ENCODE results near the gene LIMS2.
A peak's percentile ranks its signal among the peaks of the same experiment; 100 is the strongest.

LIMS2 gene

DNA sequence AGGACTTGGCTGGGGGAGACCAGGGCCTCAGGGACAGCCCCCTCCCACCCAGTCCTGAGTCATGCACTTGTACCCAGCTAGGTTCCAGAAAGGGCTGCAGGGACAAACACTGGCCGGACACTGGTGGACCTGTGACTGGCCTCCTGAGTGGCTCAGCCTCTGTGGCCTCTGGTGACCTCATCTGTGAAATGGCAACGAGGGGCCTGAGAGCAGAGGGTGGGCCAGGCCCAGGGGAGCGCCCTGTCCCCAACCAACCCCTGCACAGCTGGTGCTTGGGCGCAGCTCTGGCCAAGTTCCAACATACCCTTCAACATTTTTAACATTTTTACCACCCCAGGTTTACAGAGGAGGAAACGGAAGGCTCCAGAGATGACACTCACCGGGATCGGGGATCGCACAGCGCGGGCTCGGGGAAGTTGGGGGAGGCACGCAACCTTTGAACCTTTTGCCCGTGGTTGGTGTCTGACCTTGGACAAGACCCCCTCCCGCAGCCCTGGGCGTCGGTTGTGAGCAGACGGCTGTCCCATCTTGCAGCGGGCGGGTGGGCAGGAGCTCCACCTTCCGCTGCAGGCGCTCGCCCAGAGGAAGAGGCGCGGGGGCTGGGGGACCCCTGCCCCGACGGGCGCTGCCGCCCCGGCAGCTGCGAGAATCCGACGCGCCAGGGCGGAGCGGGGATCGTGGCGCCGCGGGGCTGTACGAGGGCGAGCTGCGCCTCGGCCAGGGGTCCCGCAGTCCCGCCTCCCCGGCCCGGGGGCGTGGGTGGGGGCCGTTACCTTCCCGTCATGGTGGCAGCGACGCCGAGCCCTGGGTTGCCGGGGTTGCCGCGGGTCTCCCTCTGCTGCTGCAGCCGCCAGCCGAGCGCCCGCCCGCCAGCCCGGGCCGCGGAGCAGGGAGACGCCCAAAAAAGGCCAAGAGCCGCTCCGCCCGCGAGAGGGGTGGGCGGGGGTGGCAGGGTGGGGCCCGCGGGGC is 805 bp downstream of the LIMS2 start:
- DNase-seq = peak in 1 of 5 experiments; percentile 25

DNA sequence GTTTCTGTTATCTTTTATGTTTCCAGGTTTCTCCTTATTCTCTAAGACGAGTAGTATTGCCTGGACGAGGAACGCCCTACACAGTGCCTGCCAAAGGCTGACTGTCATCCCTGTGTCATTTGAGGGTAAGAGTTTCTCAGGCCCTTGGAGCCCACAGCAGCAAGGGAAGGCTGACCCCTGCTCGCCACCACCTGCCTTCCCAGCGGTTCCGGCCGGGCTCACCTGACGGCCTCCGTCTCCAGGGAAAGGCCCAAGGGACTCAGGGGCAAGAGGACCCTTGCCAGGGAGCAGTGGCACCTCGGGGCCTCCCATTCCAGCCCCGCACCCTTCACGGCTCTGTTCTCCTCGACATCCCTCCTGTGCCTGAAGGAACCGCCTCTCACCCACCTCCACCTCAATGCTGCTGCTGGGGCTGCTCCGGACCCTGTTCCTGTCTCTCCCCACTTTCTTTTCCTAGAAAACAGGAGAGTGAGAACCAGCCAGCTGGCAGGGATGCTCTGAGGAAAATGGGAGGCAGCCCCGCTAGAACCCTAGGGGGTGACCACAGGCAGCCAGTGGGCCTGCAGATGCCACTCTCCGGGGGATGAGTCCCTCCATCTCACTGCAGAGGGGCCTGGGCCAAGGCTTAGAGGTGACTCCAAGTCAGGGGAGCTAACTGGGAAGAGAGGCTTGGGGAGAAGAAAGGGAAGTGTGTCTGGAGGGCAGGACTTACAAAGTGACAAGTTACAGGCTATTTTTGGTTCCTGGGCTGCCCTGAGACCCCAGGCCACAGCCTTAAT is 1.9 kb downstream of the LIMS2 start:
- DNase-seq = no peak

DNA sequence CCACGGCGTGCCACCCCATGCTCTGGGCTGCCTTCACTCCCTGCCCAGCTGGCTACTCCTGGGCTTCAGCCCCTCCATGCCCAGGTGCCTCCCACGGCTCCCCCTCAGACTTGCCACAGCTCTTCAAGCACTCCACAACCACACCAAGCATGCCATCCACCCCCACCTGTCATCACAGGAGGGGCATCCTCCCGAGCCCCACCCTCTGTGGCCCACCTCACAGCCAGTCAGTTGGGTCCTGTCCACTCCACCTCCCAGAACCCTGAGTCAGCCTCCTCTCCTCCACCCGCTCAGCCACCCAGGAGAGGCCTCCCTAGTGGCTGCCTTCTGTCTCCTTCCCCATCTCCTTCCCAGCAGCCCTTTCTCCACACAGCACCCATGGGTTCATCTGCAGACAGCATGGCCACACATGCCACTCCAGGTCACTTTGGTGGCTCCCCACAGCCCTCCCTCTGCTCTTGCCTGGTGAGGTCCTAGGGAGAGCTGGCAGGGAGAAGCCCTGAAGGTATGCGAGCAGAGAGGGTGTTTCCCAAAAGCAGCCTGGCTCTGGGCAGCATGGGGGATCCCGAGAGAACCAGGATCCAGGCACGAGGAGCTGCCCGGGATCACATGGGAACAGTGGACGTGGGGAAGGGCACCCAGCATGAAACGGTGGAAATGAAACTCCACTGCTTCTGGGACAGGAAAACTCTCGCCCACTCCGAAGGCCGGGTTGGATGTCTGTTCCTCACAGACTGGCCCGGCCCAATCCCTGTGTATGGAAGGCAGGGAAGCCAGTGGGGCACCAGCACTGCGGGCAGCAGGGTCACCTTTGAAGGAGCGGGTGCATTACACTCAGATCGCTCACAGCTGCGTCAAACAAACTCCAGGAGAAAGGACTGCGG is 2.7 kb downstream of the LIMS2 start:
- no peak for DNase-seq

DNA sequence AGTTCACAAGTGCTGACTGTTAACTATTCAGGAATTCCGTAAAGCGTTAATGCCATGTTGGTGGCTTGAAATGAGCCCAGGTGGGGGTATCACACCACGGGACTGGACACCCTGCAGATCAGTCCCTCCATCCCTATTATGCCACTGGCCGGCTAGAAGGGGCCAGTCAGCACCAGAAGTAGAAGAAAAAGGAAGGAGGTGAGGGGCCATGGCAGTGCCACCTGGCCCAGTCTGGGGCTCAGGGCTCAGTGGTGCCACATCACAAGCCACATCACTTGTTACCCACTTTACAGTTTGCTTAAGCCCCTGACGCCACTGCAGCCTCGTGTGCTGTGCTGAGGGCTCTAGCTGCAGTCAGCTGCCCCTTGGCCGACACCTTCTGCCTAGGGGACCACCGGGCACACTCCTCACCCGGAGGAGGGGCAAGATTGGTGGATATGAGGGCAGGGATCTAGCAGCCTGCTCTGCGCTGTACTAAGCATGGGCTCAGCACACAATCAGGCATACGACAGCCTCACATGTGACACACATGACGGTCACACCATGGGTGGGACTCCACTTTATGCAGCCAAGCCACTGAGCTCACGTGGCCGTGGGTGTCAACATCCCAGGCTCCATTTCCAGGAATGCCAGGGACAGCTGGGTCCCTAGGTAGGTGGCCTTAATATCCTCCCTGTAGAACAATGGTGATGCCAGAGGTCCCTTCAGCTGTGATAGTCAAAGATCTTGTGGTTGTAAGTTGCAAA is 3.6 kb downstream of the LIMS2 start:
- no peak for DNase-seq

DNA sequence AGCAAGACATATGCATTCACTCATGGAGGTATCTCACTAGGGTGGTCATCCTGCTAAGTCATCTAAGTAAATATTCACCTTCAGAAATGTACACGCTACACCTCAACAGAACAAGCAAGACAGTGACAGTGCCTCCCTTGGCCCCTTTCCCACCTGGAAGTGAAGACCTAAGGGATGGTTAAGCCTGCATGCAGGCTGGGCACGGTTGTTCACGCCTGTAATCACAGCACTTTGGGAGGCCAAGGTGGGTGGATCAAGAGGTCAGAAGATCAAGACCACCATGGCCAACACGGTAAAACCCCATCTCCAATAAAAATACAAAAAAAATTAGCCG is 4.4 kb downstream of the LIMS2 start:
- no peak for DNase-seq

DNA sequence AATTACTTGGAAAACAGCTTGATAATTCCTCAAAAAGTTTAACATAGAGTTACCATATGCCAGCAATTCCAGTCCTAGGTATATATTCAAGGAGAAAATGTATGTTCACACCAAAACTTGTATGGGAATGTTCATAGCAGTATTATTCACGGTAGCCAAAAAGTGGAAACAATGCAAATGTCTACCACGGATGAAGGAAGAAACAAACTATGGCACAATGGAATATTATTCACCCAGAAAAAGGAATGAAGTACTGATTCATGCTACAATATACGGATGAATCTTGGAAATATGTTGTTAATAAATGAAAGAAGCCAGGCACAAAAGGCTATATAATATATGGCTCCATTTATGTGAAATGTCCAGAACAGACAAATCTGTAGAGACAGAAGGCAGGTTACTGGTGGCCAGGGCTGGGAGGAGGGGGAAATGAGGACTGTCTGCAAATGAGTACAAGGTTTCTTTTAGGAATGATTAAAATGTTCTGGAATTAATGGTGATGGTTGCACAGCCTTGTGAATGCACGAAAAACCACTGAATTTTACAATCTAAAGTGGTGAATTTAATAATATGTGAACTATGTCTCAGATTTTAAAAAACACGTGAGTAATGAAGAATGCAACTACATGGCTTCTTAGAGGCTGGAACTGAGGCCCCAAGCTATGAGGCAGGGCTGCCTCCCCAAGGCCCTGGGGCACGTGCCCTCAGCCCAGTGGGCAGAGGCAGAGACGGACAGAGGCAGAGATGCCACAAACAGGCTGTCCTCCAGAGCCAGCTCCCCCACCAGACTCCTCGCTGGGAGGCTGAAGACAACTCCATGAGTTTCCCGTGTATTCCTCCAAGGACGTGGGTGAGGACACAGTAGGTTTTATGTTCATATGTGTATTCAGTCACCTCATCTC is 5.0 kb downstream of the LIMS2 start:
- DNase-seq = no peak

DNA sequence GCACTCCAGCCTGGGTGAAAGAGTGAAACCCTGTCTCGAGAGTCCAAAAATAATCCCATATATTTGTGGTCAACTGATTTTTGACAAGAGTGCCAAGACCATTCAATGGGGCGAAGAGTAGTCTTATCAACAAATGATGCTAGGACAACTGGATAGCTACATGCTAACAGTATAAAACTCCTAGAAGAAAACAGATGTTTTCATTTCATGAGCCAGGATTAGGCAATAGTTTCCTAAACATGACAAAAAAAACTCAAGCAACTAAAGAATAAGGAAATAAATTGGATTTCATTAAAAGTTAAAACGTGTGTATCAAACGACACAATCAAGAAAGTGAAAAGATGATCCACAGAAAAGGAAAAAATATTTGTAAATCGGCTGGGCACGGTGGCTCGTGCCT is 6.3 kb downstream of the LIMS2 start:
- no peak for DNase-seq

DNA sequence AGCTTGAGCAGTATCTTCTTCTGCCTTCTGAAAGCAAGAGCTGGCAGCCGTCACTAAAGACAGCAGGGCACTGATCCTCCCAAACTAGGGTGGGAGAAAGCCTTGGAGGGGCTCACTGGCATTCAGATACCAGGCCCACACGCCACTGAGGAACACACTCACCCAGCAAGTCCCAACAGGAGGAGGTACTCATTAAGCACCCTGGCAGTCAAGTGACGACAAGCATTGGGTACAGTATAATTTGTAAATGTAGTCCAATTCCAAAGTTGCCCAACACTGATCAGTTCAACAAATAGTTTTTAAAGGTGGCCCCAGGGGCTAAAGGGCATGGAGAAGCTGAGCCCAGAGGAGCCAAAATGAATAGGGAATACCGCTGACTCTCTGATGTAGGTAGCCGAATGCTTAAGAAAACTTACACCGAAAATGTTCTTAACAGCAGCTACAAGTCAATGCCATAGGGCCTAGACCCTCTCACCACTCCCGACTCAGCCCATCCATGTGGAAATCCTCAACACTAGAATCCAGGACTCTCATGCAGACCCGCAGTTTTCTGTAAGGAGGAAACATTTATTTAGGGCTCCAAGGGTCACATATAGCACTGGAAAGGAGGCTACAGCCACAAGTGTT is 9.9 kb downstream of the LIMS2 start:
- DNase-seq = no peak

DNA sequence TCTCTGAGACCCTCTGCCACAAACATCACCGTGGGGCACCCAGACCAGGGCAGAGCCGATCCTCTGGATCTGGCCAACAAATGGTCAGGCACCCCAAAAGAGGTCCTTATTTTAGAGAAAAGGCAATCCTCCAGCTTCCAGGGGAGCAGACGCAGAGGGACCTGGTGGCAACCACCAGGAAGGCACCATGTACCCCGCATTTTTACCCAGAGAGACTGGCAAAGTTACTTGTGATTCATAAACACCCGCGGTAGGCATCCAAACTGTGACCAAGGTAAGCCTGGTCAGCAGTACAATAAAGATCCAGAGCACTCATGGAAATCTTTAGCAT is 10.5 kb downstream of the LIMS2 start:
- no peak for DNase-seq

DNA sequence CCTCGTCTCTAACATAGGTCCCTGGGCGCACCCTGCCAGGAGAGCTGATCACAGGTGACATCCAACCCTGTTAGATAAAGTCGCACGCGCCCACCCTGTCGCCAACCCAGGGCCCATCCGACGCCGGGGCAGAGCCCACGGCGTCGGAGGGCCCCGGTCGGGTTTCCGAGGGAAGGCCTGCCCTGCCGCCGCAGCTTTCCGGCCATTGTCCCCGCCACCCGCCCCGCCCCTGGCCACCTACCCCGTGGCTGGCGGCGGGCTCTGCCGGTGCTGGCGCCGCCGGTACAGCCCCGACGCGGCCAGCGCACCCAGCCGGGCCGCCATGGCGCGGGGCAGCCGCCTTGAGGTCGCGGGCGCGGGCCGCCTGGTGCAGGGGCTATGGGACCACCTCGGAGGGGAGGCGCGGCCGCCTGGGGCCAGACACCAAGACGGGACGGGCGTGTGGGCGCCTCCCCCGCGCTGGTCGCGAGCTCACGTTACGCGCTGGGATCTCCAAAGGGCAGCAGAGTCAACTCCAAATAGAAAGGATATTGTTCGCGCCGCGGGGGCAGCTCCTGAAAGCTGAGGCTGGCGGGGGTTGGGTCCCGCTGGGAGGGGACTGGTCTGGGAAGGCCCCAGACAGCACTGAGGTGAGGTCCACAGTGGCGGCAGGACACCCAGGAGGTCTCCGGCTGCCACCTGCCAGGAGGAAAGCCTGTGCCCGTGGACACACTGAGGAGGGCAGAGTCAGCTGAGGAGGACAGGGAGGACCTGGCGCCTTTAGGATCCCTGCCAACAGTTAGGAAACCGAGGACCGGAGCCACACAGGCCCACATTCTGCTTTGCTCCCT is 11.1 kb downstream of the LIMS2 start:
- no peak for DNase-seq

DNA sequence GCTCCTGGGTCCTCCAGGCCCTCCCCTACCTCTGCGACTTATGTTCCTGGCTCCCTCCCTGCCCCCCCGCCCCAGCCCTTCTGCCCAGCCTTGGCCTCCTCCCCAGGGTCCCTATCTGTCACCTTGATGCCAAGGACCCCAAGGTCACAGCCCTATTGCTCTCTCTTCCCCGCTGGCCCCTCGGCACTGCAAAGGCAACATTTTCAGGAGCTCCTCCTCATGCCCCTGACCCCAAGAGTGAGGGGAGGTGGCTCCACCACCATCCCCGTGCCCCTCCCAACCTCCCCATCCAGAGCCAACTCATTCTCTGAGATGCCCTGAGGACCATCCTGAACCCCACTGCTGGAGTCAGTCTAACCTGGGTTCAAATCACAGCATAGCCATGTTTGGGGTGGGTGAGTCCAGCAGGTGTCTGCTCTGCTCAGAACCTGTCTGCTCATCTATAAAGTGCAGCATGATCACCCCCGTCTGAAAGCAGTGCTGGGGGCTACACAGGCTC is 11.7 kb downstream of the LIMS2 start:
- no peak for DNase-seq

DNA sequence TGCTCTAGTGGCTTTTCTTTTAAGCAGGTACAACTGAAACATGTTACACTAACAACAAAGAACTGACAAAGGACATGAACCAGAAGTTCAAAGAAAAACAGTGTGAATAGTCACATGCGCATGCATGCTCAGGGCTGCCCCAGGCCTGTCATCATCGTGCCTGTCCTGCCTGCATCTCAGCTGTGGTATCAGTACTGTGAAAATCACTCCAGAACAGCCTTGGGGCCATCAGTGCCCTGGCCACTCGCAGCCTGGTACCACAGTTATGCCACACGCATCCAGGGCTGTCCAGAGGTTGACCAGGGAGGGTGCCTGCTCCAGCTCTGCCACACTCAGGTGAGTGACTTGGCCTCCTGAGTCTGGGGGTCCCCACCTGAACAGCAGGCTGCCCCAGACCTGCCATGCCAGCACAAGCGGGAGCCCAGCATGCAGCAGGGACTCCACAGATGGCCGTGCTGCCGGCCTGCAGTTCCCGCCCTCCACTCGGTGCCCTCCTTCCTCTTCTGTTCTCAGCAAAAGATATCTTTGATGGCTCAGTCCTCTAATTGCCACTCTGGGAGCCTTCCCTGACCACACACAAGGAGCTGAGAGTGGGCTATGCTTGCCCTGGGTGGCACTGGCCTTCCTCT is 12.3 kb downstream of the LIMS2 start:
- no peak for DNase-seq

DNA sequence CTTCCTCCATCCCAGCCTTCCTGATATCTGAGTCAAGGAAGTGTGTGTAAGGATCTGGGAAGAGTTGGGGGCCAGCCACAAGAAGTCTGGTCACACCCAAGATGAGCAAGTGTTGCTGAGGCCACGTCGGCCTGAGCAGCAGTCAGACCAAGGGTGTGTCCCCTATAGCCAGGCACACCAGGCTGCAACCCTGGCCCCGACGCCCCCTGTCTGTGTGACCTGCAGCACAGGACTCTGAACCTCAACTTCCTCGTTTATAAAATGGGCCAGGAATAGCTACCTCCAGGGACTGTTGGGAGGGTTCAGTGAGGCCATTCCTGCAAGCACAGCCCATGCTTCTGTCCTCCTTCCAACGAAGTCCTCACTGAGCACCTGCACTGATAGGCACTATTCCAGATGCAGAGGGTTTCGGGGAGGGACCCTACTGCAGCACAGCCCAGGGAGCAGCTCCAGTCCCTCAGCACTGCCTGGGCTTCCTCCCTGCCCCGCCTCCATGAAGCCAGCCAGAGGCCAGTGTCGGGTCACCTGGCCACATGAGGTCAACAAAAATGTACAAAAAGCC is 13.3 kb downstream of the LIMS2 start:
- peak in 1 of 5 experiments; percentile 7 for DNase-seq

DNA sequence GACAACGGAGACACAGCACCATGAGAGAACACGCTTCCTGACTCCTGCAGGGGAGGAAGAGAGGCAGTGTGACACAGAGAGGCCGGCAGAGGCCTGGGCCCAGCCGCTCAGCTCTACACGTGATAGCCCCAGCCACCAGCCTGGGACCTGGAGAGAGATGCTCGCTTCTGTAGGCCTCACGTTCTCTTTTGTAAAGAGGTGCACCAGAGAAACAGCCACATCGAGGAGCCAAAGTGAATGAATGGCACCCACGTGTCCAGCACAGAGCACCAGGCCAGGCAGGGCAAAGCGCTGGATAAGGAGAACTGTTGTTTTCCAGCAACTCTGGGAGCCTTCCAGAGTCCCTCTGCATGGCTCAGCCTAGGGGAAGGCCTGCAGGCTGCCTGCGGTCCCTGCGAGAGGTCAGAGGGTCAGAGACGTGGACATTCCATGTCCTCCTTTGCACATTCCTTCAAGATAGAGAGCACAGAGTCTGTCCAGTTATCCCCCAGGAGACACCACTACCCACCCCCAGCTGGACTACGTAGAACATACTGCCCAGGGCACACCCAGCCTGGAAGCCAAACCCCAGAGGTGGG is 14.2 kb downstream of the LIMS2 start:
- DNase-seq = no peak

DNA sequence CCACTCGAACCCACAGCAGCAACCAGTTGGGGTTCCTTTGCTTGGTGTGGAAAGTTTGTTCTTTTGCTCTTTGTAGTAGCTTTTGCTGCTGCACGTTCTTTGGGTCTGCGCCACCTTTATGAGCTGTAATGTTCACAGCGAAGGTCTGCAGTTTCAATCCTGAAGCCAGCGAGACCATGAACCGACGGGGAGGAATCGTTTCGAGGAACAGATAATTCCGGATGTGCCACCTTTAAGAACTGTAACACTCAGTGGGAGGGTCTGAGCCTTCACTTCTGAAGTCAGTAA is 15.1 kb downstream of the LIMS2 start:
- DNase-seq = no peak

DNA sequence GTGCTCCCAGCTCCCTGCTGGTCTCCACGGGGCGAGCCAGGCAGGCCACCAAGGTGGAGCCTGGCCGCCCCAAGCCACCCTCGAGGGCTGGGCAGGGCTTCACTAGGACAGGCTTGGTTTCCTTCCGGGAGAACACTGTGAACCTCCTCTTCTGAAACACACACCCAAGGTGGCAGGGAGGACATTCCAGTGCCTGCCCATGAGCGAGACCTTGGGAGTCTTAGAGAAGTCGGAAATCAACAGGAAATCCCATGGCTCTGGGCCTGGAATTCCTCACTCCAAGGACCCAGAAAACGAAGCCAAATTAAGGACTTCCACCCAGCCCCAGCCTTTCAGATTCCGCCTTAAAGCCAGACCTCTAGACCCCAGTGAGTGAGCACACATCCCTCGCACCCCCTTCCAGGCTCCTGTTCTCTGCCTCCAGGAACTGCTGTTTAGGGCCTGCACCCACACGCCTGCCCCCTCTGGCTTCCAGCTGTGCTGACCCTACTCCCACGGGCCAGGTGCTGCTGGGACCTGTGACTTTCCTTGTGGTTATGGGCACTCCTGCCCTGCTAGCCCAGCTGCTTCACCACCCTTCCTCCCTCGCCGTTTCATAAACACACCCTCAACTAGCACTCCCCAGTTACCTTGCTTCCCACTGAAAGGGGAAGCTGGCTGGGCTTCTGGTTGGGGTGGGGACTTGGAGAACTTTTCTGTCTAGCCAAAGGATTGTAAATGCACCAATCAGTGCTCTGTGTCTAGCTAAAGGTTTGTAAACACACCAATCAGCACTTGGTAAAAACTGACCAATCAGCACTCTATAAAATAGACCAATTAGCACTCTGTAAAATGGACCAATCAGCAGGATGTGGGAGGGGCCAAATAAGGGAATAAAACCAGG is 15.7 kb downstream of the LIMS2 start:
- DNase-seq = peak in 1 of 5 experiments; percentile 5

DNA sequence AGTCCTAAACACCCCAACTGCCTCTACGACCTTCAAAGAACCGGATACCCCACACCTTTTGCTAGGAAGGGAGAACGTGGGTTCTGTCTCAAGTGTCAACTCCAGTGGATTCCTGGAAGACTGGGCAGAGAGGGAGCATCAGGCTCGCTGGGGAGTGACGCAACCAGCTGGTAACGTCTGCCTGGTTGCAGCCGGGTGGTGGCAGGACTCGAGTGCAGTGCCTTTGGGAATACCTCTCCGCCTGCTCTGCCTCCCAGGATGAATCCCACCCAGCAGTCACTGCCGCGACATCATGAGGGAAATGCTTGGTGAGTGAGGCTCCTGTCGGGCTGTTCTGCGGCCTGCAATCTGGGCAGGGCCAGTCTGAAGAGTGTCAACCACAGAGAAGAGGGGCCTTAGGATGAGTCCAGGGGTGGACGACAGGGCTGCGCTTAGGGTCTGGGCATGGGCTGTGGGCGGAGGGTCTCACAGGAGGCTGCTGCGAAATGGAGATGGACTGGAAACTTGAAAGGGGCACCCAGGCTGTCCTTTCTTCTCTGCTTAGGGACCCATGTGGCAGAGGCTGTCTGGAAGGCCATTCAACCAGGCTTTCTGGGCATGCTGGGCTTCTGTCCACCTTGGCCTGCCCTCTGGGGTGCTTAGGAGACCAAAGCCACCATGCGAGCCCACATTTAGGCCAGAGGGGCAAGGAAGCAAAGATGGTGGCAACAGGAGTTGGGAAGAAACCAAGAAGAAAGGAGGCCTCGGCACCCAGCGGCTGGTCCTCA is 16.5 kb downstream of the LIMS2 start:
- DNase-seq = no peak
